K562 (cell line): ENCODE measurements around the gene TRIM65. TPM values are rescaled to one million over a fixed set of nuclear protein-coding genes. Genes with fewer than 3 reads are reported as not detected.

Source experiments
- ARID3A ChIP-seq: IDR thresholded peaks from 2 replicates; pipeline ENCODE4 v1.6.1; 2012; ENCODE audit warnings: low read depth, low read length, improper control_type of control experiment, borderline replicate concordance
- ATF3 ChIP-seq, 2 experiments: fragments of 450-650 bp in 1 of 2; sonication (generic) in 1 of 2; formaldehyde crosslinking in 1 of 2; IDR thresholded peaks in 1 of 2; conservative IDR thresholded peaks in 1 of 2; 2 replicates each; pipeline versions ENCODE4 v1.6.1 to v1.8.1; 2016 to 2023; ENCODE audit warnings: mild to moderate bottlenecking in 2 of 2, moderate library complexity in 2 of 2, inconsistent platforms in 1 of 2, missing genetic modification reagents in 1 of 2
- CHD4 ChIP-seq: fragments of 200-600 bp; sonication (generic); IDR thresholded peaks from 3 replicates; pipeline ENCODE4 v1.6.1; 2012; ENCODE audit warnings: low read depth, mild to moderate bottlenecking, mixed read lengths, low read length, inconsistent platforms; ENCODE audit not compliant: insufficient read depth, insufficient replicate concordance, poor library complexity, severe bottlenecking
- E4F1 ChIP-seq: fragments of 250-450 bp; sonication (Bioruptor Pico); IDR thresholded peaks from 2 replicates; pipeline ENCODE4 v1.5.0; 2021; ENCODE audit warnings: mild to moderate bottlenecking, borderline replicate concordance
- EGR1 ChIP-seq: fragments of 450-650 bp; conservative IDR thresholded peaks from 2 replicates; pipeline ENCODE4 v1.6.1; 2017; ENCODE audit warnings: mild to moderate bottlenecking
- ETS2 ChIP-seq: IDR thresholded peaks from 2 replicates; pipeline ENCODE4 v1.6.1; 2016; ENCODE audit warnings: borderline replicate concordance, missing genetic modification characterization, mild to moderate bottlenecking, moderate library complexity, missing compliant biosample characterization; ENCODE audit not compliant: poor library complexity, severe bottlenecking
- MAZ ChIP-seq, 2 experiments: fragments of 450-650 bp in 1 of 2; sonication (generic) in 1 of 2; formaldehyde crosslinking; IDR thresholded peaks in 1 of 2; conservative IDR thresholded peaks in 1 of 2; 2 replicates each; pipeline versions ENCODE4 v1.4.0 to v1.5.0; 2020; ENCODE audit warnings: mild to moderate bottlenecking in 1 of 2, missing genetic modification reagents in 1 of 2
- MED1 ChIP-seq: sonication (generic); formaldehyde crosslinking; IDR thresholded peaks from 2 replicates; pipeline ENCODE4 v1.8.1; 2023; ENCODE audit warnings: missing genetic modification reagents, borderline replicate concordance
- MYBL2 ChIP-seq, 2 experiments: fragments of 450-650 bp in 1 of 2; sonication (generic) in 1 of 2; formaldehyde crosslinking in 1 of 2; IDR thresholded peaks; 2 replicates each; pipeline versions ENCODE4 v1.6.1 to v1.8.1; 2017 to 2022; ENCODE audit warnings: borderline replicate concordance in 1 of 2, inconsistent platforms in 1 of 2, low read depth in 1 of 2, mild to moderate bottlenecking in 1 of 2, missing genetic modification reagents in 1 of 2, moderate library complexity in 1 of 2
- PHF8 ChIP-seq: fragments of 200-600 bp; sonication (generic); IDR thresholded peaks from 2 replicates; pipeline ENCODE4 v1.6.1; 2012; ENCODE audit warnings: mixed run types, mild to moderate bottlenecking, inconsistent platforms, low read length, moderate library complexity, borderline replicate concordance
- SETDB1 ChIP-seq: IDR thresholded peaks from one replicate; pipeline ENCODE4 v1.6.1; 2012; ENCODE audit warnings: low read length, control low read depth, inconsistent platforms
- SMAD1 ChIP-seq: fragments of 150-350 bp; IDR thresholded peaks from 2 replicates; pipeline ENCODE4 v1.6.1; 2014; ENCODE audit warnings: low read length, low read depth; ENCODE audit not compliant: partially characterized antibody
- SNRNP70 ChIP-seq: fragments of 200-400 bp; formaldehyde crosslinking; optimal IDR thresholded peaks from 2 replicates; pipeline ENCODE3; 2017; ENCODE audit warnings: low read depth, low read length
- XRCC4 ChIP-seq: IDR thresholded peaks from one replicate; pipeline ENCODE4 v1.6.1; 2011; ENCODE audit not compliant: insufficient read depth, insufficient read length; ENCODE audit errors: extremely low read depth
- ZBTB5 ChIP-seq: fragments of 450-650 bp; IDR thresholded peaks from 2 replicates; pipeline ENCODE4 v1.6.1; 2017; ENCODE audit warnings: antibody characterized with exemption
- ZNF76 ChIP-seq: fragments of 250-450 bp; sonication (Bioruptor Pico); IDR thresholded peaks from 2 replicates; pipeline ENCODE4 v1.4.0; 2020; ENCODE audit warnings: mild to moderate bottlenecking, moderate library complexity, borderline replicate concordance
- polyA plus RNA-seq, 8 experiments: library from polyadenylated mRNA; depleted of rRNA in 4 of 8; stranded (reverse) in 5 of 8; unstranded in 3 of 8; fragments of >200 nt; fragmentation: Nextera tagmentation in 2 of 8; fragmentation: Illumina TruSeq in 1 of 8; extraction: Ambion mirVana in 2 of 8; extraction: Trizol in 1 of 8; gene quantifications; 2 replicates each; pipeline versions ENCODE4 v1.2.1 to v1.2.3, GENCODE V29; 2011 to 2014; ENCODE audit warnings: inconsistent platforms in 1 of 8, missing spikeins in 1 of 8
- total RNA-seq, 7 experiments: library from RNA; depleted of rRNA in 6 of 7; stranded (reverse); fragments of >200 nt in 6 of 7; fragmentation: Illumina TruSeq in 2 of 7; extraction: Trizol in 2 of 7; gene quantifications; 2 replicates each; pipeline versions ENCODE4 v1.2.1 to v1.2.3, GENCODE V29; 2011 to 2021; ENCODE audit warnings: low replicate concordance in 1 of 7

TRIM65 gene
- total and polyA plus RNA-seq, 9 of the 15 experiments (the other 6 are each of a cell fraction or from before 2014, with no cell fraction given) = 2.8 to 45.7 (median 22.9) TPM

- no peak for TF ChIP-seq E4F1 (CRISPR knock-in tag)
- no peak for TF ChIP-seq SMAD1
- peak; percentile 89 to 93 for TF ChIP-seq MAZ (CRISPR knock-in tag; conservative IDR thresholded peaks at IDR 0.05 in 1 of 2, IDR thresholded peaks at IDR 0.05 in 1 of 2)
- no peak for TF ChIP-seq CHD4
- peak; percentile 56 for TF ChIP-seq EGR1
- TF ChIP-seq ATF3 (IDR thresholded peaks at IDR 0.05) = no peak
- 0 out of 2 replicates have a peak, but pooled peaks have one; percentile 49 for TF ChIP-seq ATF3 (CRISPR knock-in tag; conservative IDR thresholded peaks at IDR 0.05)
- no peak for TF ChIP-seq SETDB1
- no peak for TF ChIP-seq SNRNP70
- TF ChIP-seq ETS2 (tag) = no peak
- no peak for TF ChIP-seq MED1 (CRISPR knock-in tag)
- TF ChIP-seq XRCC4 = no peak
- TF ChIP-seq ARID3A = no peak; the same call in 1 of the 2 replicates
- TF ChIP-seq PHF8 = peak; percentile 99
- TF ChIP-seq MYBL2 (IDR thresholded peaks at IDR 0.05; ENCODE audit: low read depth) = no peak
- no peak for TF ChIP-seq MYBL2 (CRISPR knock-in tag; IDR thresholded peaks at IDR 0.05; ENCODE audit: borderline replicate concordance)
- TF ChIP-seq ZBTB5 = no peak
- 0 out of 2 replicates have a peak, but pooled peaks have one; percentile 60 for TF ChIP-seq ZNF76 (CRISPR knock-in tag)
Observed at GRCh38 chr17:75940727-75941441, 44.1 kb upstream of the TRIM65 start, which contains the start of gene FBF1 (continued).
